Astrocyte of the cerebellum (primary cell): ENCODE data around the gene NDFIP1.

ENCODE experiments used
- DNase-seq: peaks from one replicate; pipeline ENCODE4 v3.0.0-alpha.2; 2011; ENCODE audit warnings: low read depth
- H3K4me3 ChIP-seq: 2 replicates; pipeline ENCODE4 v1.5.1; 2011; ENCODE audit warnings: mild to moderate bottlenecking, low read depth, low read length, moderate library complexity
- in situ Hi-C: cut with HindIII; loops from 2 replicates; pipeline ENCODE4 v1.10.0; 2017; ENCODE audit warnings: low sequenced_read_pairs
- TF ChIP-seq, protein P1 (sequence below): IDR thresholded peaks from 2 replicates; pipeline ENCODE4 v1.5.1; 2012; ENCODE audit warnings: low read length, low read depth, moderate library complexity, mild to moderate bottlenecking; ENCODE audit errors: missing control alignments

NDFIP1 gene

DNA sequence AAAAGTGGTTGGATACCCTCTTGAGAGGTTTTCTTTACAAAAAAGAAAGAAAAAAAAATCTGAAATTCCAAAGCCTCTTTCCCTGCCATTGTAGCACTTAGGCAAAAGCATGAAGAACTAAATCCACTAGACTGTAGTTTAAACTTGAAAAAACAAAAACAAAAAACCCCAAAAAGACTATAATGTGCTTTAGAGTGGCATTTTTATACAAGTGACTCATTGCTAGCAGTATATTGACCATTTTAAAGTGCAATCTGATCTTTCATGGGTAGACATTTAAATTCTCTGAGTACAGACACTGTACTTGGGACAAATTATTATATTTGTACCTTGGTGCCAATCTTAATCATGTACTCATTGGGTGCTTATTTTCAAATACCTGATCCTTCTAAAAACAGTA, 50.8 kb downstream of the NDFIP1 start:
- TF ChIP-seq, protein P1, sequence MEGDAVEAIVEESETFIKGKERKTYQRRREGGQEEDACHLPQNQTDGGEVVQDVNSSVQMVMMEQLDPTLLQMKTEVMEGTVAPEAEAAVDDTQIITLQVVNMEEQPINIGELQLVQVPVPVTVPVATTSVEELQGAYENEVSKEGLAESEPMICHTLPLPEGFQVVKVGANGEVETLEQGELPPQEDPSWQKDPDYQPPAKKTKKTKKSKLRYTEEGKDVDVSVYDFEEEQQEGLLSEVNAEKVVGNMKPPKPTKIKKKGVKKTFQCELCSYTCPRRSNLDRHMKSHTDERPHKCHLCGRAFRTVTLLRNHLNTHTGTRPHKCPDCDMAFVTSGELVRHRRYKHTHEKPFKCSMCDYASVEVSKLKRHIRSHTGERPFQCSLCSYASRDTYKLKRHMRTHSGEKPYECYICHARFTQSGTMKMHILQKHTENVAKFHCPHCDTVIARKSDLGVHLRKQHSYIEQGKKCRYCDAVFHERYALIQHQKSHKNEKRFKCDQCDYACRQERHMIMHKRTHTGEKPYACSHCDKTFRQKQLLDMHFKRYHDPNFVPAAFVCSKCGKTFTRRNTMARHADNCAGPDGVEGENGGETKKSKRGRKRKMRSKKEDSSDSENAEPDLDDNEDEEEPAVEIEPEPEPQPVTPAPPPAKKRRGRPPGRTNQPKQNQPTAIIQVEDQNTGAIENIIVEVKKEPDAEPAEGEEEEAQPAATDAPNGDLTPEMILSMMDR: no peak
- no peak overlapping the region for H3K4me3 ChIP-seq
- no peak for DNase-seq
- in situ Hi-C loops: loop anchor here (25.0 kb wide), 1 partner anchor 528 kb away; the partner anchor contains the start of gene FGF1

DNA sequence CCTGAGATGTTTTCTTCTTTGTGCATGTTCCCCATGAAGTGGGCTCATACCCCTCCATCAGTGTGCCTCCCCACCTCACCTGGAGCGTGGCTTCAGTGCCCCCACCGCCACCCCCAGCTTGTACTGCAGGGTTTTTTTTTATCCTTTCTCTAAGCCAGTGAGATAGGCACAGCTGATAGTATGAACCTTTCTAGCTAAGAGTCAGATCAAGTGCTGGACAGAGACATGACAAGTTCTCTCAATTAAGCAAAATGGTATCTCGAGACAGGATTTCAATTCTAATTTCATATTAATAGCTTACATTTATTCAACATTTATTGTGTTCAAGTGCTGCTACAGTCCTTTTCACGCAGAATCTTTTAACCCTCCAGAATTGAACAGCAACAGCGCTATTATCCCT, 55.7 kb downstream of the NDFIP1 start:
- in situ Hi-C loops: loop anchor here (25.0 kb wide), 1 partner anchor 523 kb away; the partner anchor contains the start of gene FGF1
- TF ChIP-seq, protein P1: no peak
- H3K4me3 ChIP-seq: no peak overlapping the region
- DNase-seq: no peak

DNA sequence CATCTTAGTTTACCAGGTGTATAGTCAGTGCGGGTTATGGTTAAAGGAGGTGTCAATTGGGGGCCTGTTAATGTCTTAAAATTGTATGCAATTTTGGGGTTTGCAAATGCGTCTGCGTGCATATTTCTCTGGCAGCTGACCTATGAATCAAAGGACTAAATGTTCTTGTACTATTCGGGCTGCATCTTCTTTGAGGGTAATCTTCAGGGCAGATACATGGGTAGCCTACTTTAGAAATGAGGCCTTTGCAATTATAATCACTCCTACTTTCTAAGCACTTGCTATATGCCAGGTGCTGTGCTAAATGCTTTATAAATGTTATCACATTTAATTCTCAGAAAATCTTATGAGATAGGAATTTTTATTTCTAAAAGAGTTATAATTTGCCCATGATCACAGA, 58.2 kb downstream of the NDFIP1 start:
- no peak for DNase-seq
- TF ChIP-seq, protein P1: no peak
- no peak overlapping the region for H3K4me3 ChIP-seq
- in situ Hi-C loops: loop anchor here (25.0 kb wide), 1 partner anchor 521 kb away; the partner anchor contains the start of gene FGF1

DNA sequence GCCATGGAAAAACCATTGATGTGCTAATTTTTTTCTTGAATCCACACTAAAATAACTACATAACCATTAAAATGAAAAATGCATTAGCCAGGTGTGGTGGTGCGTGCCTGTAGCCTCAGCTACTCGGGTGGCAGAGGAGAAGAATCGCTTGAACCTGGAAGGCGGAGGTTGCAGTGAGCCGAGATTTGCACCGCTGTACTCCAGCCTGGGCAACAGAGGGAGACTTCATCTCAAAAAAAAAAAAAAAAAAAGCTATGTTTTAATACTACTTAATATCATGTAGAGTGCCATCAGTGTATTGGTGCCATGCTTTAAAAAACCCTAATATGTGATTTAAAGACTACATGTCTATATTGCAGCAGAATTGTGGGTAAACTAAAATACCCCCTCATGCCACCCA, 58.9 kb downstream of the NDFIP1 start:
- DNase-seq: no peak
- H3K4me3 ChIP-seq: no peak overlapping the region
- in situ Hi-C loops: loop anchor here (25.0 kb wide), 1 partner anchor 520 kb away; the partner anchor contains the start of gene FGF1
- TF ChIP-seq, protein P1: peak; percentile 12

DNA sequence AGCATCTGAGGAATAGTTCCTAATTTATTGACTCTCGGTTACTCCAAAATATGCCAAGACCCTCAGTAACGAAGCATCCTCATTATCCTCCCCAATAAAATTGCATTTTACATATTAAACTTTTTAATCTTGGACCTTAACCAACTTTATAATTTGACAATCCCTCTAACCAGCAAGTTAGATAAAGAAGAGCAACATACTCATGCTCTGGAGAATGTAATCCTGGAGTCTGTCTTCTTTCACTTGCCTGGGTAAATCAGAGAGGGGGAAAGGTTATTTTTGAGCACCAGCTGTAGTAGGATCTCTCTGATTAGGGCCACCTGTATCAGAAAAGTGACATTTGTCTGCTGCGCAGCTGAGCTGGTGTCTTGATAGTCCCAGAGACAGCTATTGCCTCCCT, 59.8 kb downstream of the NDFIP1 start:
- in situ Hi-C loops: loop anchor here (25.0 kb wide), 1 partner anchor 519 kb away; the partner anchor contains the start of gene FGF1
- TF ChIP-seq, protein P1: no peak

DNA sequence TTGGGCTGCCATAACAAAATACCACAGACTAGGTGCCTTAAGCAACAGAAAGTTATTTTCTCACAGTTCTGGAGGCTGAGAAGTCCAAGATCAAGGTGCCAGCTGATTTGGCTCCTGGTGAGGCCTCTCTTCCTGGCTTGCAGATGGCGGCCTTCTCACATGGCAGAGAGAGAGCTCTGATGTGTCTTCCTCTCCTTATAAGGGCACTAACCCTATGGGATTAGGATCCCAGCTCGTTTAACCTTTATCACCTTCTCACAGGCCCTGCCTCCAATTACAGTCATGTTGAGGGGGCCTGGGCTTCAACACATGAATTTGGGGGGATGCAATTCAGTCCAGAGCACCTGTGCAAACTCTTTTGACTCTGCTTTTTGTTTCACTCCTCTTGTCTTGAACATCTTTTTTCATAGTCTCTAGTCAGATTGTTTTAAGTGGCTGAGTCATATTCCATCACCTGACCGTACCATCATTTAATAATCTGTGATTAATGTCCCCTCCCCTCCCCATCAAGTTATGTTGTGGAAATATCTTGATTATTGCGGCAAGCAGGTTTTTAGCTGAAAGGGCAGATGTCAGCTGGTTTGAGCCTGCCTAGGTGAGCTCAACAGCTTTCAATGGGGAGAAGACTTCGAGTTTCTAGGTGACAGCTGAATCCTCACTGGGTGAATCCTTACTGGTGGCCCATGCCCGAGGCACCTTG, 61.8 kb downstream of the NDFIP1 start:
- no peak overlapping the region for H3K4me3 ChIP-seq
- in situ Hi-C loops: loop anchor here (25.0 kb wide), 1 partner anchor 517 kb away; the partner anchor contains the start of gene FGF1

More for the DNA sequence above, 59.8 kb downstream of the NDFIP1 start:
- no peak overlapping the region for H3K4me3 ChIP-seq
- no peak for DNase-seq

More for the DNA sequence above, 61.8 kb downstream of the NDFIP1 start:
- TF ChIP-seq, protein P1: no peak
- no peak for DNase-seq
